Measurements from ENCODE around the gene NDUFC2. TPM values are rescaled to one million over a fixed set of nuclear protein-coding genes. Genes with fewer than 3 reads are reported as not detected.

The NDUFC2 gene
- total RNA-seq, 1 donor from 2014 or later = 236 TPM

DNA sequence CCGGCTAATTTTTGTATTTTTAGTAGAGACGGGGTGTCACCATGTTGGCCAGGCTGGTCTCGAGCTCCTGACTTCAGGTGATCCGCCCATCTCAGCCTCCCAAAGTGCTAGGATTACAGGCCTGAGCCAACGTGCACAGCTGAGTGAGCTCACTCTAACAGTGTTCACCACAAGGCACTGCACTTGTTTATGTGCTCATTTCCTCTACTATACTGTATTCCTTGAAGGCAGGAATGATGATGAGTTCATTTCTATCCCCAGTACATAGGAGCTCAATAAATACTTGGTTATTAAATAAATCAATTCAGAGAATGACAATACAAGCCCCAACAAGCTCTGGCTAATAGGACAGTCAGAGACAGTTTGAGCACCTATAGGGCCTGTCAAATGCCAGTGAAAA, 30.7 kb upstream of the NDUFC2 start:
- Mint-ChIP-seq H3K27me3 (ENCODE audit: low read depth) (no peaks in the 10 kb centered on the region), H3K4me1 (peaks cover 30% of the 10 kb centered on the region), H3K4me3 (no peak overlapping the region), H3K9me3 (no peaks in the 10 kb centered on the region), H3K36me3 (ENCODE audit: low read depth) (peaks cover 12% of the 10 kb centered on the region), H3K27ac (ENCODE audit: unreplicated experiment) (no peak overlapping the region)
- DNase-seq (ENCODE audit: low read depth, low spot score) = no peak
- TF ChIP-seq, protein P1, sequence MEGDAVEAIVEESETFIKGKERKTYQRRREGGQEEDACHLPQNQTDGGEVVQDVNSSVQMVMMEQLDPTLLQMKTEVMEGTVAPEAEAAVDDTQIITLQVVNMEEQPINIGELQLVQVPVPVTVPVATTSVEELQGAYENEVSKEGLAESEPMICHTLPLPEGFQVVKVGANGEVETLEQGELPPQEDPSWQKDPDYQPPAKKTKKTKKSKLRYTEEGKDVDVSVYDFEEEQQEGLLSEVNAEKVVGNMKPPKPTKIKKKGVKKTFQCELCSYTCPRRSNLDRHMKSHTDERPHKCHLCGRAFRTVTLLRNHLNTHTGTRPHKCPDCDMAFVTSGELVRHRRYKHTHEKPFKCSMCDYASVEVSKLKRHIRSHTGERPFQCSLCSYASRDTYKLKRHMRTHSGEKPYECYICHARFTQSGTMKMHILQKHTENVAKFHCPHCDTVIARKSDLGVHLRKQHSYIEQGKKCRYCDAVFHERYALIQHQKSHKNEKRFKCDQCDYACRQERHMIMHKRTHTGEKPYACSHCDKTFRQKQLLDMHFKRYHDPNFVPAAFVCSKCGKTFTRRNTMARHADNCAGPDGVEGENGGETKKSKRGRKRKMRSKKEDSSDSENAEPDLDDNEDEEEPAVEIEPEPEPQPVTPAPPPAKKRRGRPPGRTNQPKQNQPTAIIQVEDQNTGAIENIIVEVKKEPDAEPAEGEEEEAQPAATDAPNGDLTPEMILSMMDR (conservative IDR thresholded peaks at IDR 0.05) = no peak

DNA sequence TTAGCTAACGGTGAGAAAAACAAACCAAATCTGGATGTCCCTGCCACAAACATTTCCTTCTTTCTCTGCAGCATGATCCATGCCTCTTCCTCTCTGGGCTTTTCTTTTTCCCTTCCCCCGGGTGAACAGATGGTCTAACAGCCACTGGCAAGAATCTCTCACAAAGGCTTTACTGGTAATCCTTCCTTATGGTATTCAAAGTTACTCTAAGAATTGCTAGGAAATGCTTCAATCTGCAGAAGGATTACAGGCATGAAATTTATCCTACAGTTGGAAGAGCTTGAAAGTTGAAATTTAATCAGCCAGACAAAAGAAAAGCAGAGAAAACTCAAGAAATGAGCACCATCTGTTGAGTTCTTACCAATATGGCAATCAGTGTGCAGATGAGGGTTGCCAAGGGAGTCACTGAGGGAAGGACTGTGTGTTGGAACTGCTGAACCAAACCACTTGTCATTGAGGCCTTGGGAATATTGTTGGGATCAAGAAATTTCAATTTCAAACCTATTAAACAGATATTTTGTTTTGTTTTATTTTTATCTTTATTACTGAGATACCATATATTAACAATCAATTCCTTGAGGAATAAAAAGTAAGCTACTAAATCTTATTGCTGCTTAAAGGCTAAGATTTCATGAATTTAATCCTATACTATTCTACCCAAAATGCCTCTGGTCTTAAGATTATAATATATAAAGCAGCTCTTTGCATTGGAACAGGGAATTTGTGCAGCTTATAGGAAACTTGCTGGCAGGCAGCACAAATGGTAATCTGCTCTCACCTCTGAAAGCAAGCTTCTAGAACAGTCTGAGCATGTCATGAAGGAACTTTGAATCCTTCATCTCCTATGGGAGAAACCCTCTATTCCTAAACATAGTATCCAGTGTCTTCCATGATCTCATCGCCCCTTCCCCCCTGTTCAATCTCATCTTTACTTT, 29.7 kb upstream of the NDUFC2 start:
- H3K4me3 Mint-ChIP-seq = no peak overlapping the region
- TF ChIP-seq, protein P1 (conservative IDR thresholded peaks at IDR 0.05) = no peak
- DNase-seq (ENCODE audit: low read depth, low spot score) = no peak
- peak overlapping the region; percentile 6 for H3K27ac Mint-ChIP-seq (ENCODE audit: unreplicated experiment)
- no peaks in the 10 kb centered on the region for H3K9me3 Mint-ChIP-seq
- peaks cover 29% of the 10 kb centered on the region for H3K4me1 Mint-ChIP-seq
- H3K36me3 Mint-ChIP-seq (ENCODE audit: low read depth) = peaks cover 12% of the 10 kb centered on the region
- no peaks in the 10 kb centered on the region for H3K27me3 Mint-ChIP-seq (ENCODE audit: low read depth)

DNA sequence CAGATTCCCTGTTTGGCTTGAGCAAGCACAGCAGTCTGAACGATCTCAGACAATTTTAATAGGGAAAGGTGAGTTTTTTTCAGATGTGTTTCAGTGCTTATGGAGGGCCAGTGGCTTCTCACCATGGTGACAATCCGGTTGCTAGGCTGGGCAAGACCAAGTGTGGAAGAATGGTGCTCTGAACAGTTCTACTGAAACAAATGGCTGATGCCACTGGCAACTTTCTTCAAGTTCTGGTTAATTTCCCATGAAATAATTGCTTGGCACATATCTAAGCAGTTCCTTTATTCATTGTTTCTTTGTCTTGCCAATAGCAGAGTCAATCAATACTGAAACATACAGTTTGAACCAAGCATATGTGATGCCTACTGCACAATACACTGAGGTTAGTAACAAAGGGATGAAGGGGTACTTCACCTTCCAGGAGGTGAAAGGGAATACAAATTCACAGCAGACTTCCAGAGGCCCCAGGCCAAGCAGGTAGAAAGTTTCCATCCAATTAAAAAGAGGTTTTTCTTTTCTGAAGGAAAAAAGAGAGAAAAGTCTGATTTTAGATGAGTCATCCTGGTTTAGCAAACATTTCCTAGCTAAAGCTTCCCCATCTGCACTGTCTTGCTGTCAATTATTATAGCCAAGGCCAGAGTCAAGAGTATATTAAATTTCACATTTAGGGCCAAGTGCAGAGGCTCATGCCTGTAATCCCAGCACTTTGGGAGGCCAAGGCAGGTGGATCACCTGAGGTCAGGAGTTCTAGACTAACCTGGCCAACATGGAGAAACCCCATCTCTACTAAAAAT, 21.2 kb upstream of the NDUFC2 start:
- Mint-ChIP-seq H3K27ac (ENCODE audit: unreplicated experiment) (peak overlapping the region; percentile 43), H3K36me3 (ENCODE audit: low read depth) (peaks cover 13% of the 10 kb centered on the region), H3K4me3 (no peak overlapping the region), H3K27me3 (ENCODE audit: low read depth) (no peaks in the 10 kb centered on the region), H3K4me1 (peaks cover 8% of the 10 kb centered on the region), H3K9me3 (no peaks in the 10 kb centered on the region)
- TF ChIP-seq, protein P1 (conservative IDR thresholded peaks at IDR 0.05) = no peak
- DNase-seq (ENCODE audit: low read depth, low spot score) = no peak

- DNase-seq (ENCODE audit: low read depth, low spot score) = no peak
- Mint-ChIP-seq H3K27me3 (ENCODE audit: low read depth) (no peaks in the 10 kb centered on the region), H3K27ac (ENCODE audit: unreplicated experiment) (peak overlapping the region; percentile 35), H3K9me3 (no peaks in the 10 kb centered on the region), H3K36me3 (ENCODE audit: low read depth) (peaks cover 15% of the 10 kb centered on the region), H3K4me3 (no peak overlapping the region), H3K4me1 (peaks cover 8% of the 10 kb centered on the region)
- TF ChIP-seq, protein P1 (conservative IDR thresholded peaks at IDR 0.05) = no peak
These were observed 20.6 kb upstream of the NDUFC2 start for GRCh38 chr11:78100261-78100660.

GRCh38 chr11:78099666-78100065, 20.0 kb upstream of the NDUFC2 start:
- Mint-ChIP-seq H3K4me1 (peaks cover 8% of the 10 kb centered on the region), H3K9me3 (no peaks in the 10 kb centered on the region), H3K4me3 (no peak overlapping the region), H3K27ac (ENCODE audit: unreplicated experiment) (peak overlapping the region; percentile 20), H3K36me3 (ENCODE audit: low read depth) (peaks cover 18% of the 10 kb centered on the region), H3K27me3 (ENCODE audit: low read depth) (no peaks in the 10 kb centered on the region)
- DNase-seq (ENCODE audit: low read depth, low spot score) = no peak
- TF ChIP-seq, protein P1 (conservative IDR thresholded peaks at IDR 0.05) = no peak

All from neural crest cell (in vitro differentiated cells).